ENCODE measurements around the gene CCDC85A.
A peak's percentile ranks its signal among the peaks of the same experiment; 100 is the strongest.

The CCDC85A gene

GRCh38 chr2:56195563-56195962, 11.8 kb downstream of the CCDC85A start:
- no peak for DNase-seq (ENCODE audit: low spot score)

DNA sequence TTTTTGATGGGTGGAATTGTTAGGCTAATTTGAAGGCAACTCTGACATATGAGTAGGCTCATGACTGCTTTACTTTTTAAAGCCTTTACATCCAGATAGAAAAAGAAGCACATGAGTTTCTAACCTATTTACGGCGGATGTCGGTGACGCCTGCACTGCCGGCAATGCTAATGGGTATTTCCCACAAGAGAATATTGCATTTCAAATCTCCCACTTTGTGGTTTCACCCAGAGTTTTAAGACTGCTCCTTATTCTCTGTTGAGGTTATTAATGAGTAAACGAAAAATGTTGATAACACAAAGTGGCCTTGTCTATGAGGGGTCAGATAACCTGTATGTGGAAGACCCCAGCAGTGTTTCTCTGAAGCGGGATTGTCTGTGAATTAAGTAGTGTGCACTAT, 14.0 kb downstream of the CCDC85A start:
- DNase-seq (ENCODE audit: low spot score): no peak

DNA sequence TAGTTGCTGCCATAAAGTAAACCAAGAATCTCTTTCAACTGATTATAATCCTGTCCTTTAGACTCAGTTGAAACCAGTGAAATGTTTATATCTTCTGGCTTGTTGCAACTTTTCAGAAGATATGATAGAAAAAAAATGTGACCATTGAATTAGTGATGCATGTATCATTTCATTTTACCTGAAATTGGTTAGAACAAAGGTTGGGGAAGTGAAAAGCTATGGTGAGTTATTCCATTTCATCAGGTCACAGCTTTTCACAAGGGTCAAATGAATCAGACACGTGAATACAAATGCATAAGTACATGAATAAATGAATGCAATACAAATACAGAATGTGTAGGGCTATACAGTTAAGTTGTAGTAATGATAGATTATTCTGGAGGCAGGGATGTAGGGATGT, 15.1 kb downstream of the CCDC85A start:
- no peak for DNase-seq (ENCODE audit: low spot score)

DNA sequence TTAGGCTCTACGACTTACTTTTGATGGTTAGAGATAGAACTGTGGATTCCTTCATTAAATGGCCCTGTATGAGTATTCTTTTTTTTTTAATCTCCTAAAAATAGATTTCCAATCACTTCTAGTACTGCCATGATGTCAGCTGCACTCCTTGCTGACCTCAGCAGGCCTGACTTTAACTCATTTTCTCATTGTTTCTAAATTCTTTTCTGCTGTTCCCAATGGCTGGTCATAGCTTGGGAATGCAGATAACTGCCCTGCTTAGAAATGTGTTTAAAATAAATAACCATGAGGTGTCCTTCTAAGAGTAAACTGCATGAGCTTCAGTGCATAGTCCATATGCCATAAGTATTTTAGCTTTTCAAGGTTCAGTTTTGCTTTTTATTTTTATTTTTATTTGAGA, 15.7 kb downstream of the CCDC85A start:
- DNase-seq (ENCODE audit: low spot score): no peak

DNA sequence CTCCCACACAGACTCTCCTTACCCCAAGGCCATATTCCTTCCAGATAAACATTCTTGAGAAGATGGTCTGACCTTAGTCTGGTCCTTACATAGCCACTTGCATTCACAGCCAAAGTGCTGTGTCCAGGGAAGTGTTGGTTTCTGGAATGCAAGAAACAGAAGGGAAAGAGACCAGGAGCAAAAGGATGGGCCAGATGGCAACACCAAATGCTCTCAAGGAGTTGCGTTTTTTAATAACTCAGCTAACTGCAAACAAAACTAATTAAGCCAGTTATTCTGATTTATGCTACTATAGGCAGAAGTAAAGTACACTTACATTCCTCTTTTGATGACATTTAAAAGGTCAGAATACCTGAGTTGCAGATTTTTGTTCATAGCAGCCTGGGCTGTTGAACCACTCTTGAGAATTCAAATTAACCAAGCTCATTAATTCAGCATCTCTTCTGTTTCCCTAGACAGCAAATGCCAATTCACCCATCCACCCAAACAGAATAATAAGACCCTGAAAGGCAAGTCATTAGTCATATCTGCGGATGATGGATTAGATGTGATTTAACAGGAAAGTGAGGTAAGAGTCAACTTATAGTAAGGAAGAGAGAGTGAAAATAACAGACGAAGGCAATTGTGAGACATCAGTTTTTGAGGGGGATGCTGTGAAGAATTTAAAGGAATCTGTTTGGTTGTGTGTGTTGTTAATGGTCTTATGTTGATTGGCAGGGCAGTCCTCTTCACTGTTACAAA, 18.8 kb downstream of the CCDC85A start:
- DNase-seq (ENCODE audit: low spot score): no peak

GRCh38 chr2:56204556-56204955, 20.8 kb downstream of the CCDC85A start:
- DNase-seq (ENCODE audit: low spot score): peak; percentile 88

DNA sequence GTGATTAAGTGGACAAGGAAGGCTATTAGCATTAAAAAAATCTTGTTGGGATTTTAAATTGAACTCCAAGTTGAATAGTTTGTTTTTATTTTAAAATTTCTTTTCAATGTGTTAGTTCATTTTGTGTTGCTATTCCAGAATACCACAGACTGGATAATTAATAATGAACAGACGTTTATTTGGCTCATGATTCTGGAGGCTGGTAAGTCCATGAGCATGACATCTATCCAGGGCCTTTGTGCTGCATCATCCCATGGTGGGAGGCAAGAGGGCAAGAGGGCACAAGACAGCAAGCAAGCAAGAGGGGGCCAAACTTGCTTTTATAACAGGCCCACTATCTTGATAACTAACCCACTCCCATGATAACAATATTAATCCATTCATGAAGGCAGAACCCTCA, 22.5 kb downstream of the CCDC85A start:
- no peak for DNase-seq (ENCODE audit: low spot score)

GRCh38 chr2:56207760-56208159, 24.0 kb downstream of the CCDC85A start:
- DNase-seq (ENCODE audit: low spot score): no peak

- DNase-seq (ENCODE audit: low spot score): no peak
Measured at GRCh38 chr2:56208380-56208779, 24.6 kb downstream of the CCDC85A start.

- DNase-seq (ENCODE audit: low spot score): no peak
Measured at GRCh38 chr2:56209701-56210100, 25.9 kb downstream of the CCDC85A start.

GRCh38 chr2:56210291-56210690, 26.5 kb downstream of the CCDC85A start:
- no peak for DNase-seq (ENCODE audit: low spot score)

GRCh38 chr2:56211048-56211447, 27.3 kb downstream of the CCDC85A start:
- DNase-seq (ENCODE audit: low spot score): no peak

DNA sequence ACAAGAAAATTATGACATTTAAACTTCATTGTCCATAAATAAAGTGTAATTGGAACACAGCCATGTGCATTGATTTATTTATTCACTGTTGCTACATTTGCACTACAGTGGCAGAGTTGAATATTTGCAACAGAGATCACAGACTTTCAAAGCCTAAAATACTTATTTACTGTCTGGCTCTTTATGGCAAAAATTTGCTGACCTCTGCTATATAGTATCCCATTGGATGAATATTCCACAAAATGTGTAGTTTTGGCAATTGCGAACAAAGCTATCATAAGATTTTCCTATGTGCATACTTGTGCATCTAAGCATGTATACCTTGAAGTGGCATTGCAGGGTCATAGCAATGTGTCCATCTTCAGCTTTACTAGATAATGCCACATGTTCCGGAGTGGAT, 32.1 kb downstream of the CCDC85A start:
- DNase-seq (ENCODE audit: low spot score): no peak

DNA sequence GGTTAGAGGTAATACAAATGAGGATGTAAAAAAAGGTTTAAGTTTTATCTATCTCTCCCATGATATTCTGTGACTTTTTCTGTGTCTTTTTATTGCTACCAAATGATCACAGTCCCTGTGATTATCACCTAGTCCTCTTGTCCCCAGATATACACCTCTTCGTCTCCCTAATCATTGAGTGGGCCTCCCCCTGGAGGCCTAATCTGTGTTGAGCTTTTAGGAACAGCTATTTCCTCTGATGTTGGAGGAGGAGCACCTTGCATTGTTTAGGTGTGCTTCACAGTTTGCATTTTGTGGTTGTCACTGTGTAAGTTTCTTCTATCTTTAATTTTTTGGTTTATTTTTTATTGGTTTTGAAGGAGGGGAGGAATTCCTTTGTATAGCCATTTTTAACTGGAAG, 33.3 kb downstream of the CCDC85A start:
- DNase-seq (ENCODE audit: low spot score): no peak

DNA sequence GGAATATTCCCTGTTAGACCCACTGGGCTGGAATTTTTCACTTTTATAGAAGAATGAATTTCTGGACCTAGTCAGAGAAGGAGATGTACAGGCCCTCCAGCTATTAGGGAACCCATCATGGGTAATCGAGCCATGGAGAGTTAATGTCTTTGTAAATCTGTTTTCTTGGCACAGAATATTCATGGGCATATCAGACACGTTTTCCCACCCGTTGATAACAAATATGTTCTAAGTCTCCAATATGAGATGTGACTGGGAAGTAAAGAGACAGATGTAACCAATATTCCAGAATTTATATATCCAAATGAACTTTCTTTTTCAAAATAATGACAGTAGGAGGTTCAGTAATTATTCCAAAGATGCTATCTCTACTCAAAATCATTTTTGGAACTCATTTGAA, 38.7 kb downstream of the CCDC85A start:
- DNase-seq (ENCODE audit: low spot score): no peak

- DNase-seq (ENCODE audit: low spot score): no peak
Measured at GRCh38 chr2:56224316-56224715, 40.5 kb downstream of the CCDC85A start.

GRCh38 chr2:56227811-56228210, 44.0 kb downstream of the CCDC85A start:
- no peak for DNase-seq (ENCODE audit: low spot score)

GRCh38 chr2:56229397-56230060, 45.7 kb downstream of the CCDC85A start:
- DNase-seq (ENCODE audit: low spot score): no peak

DNA sequence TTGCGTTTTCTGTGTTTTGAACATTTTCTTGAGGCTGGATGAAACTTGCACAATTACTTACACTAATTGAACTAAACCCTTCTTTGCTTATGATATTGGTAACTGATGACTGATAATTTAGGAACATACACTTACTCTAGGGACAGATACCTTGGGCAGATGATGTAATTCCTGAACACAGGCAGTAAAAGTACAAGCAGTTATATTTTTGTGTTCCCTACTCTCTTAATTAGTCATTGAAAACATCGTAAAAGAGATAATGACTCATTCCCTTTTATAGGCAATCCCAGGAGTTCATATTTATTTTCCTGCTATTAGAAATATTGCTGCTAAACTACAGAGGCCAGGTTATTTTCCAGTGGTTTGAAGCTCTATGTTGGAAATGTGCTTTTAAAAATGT, 46.4 kb downstream of the CCDC85A start:
- peak; percentile 44 for DNase-seq (ENCODE audit: low spot score)

- no peak for DNase-seq (ENCODE audit: low spot score)
Measured at GRCh38 chr2:56231361-56231760, 47.6 kb downstream of the CCDC85A start.

GRCh38 chr2:56232912-56233311, 49.1 kb downstream of the CCDC85A start:
- no peak for DNase-seq (ENCODE audit: low spot score)

GRCh38 chr2:56234241-56234640, 50.5 kb downstream of the CCDC85A start:
- no peak for DNase-seq (ENCODE audit: low spot score)

DNA sequence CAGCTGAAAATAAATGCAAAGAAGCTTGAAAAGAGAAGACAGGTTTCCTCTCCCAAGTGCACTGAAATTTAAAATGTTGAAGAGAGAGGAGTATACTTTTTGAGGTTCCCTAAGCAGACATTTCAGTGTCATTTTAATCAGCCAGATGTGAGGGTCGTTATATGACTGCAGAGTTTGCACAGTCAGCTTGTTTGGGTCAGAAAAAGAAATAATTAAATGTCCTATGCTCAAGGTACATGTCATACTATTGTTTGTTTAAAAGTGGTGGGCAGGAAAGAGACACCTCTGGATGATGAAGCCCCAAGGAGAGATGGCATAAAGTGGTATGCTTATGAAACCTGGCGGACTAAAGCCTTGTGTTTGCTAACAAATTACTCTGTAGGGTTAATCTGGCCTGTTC, 55.2 kb downstream of the CCDC85A start:
- DNase-seq (ENCODE audit: low spot score): no peak

DNA sequence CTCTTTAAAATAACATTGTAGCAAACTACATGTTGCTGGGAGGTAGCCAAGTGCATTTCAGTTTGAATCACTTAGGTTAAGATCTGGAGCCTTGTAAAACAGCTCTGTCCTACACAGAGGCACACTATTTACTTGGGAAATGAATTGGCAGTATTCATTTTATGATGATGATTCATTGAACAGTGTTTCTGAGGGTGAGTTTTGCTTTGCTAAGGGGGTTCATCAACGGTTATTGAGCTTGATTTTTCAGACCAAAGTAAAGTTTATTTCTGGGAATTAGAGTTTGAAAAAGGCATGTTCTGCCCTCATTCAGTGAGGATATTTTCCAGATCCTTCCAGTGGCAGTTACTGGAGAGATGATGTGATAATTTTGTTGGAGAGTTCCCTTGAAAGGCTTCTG, 55.6 kb downstream of the CCDC85A start:
- no peak for DNase-seq (ENCODE audit: low spot score)

All from SW480 (cell line).